ENCODE results near the gene FBXO33. TPM values are rescaled to one million over a fixed set of nuclear protein-coding genes. Genes with fewer than 3 reads are reported as not detected.

FBXO33 gene
- total RNA-seq = 10 to 100 TPM; 21.8 TPM

GRCh38 chr14:39432179-39432618 lies at the start of gene FBXO33:
Gene FBXO33, minus strand, starts transcription at chr14:39432433. Its CDS starts 271 bp downstream, at chr14:39432162.
- Mint-ChIP-seq H3K9me3 (no peaks in the 10 kb centered on the region), H3K27ac (peak within 1 kb of the TSS; percentile 100), H3K36me3 (peaks cover 6% of the 10 kb centered on the region), H3K4me1 (peaks cover 37% of the 10 kb centered on the region), H3K4me3 (peak within 1 kb of the TSS; percentile 97), H3K27me3 (no peaks in the 10 kb centered on the region)
- peak; percentile 96 for DNase-seq

- peak overlapping the region; percentile 26 for H3K27ac Mint-ChIP-seq
- H3K4me3 Mint-ChIP-seq = no peak overlapping the region
- peaks cover 11% of the 10 kb centered on the region for H3K36me3 Mint-ChIP-seq
- peaks cover 5% of the 10 kb centered on the region for H3K9me3 Mint-ChIP-seq
- DNase-seq = peak; percentile 41
- peaks cover 7% of the 10 kb centered on the region for H3K4me1 Mint-ChIP-seq
- peaks cover 3% of the 10 kb centered on the region for H3K27me3 Mint-ChIP-seq
Measured at GRCh38 chr14:39474416-39474911, 42.2 kb upstream of the FBXO33 start.

- Mint-ChIP-seq H3K4me1 (peaks cover 11% of the 10 kb centered on the region), H3K27ac (no peak overlapping the region), H3K36me3 (peaks cover 10% of the 10 kb centered on the region), H3K9me3 (peaks cover 3% of the 10 kb centered on the region), H3K4me3 (no peak overlapping the region), H3K27me3 (peaks cover 4% of the 10 kb centered on the region)
- no peak for DNase-seq
Measured at GRCh38 chr14:39472078-39472477, 39.8 kb upstream of the FBXO33 start.

GRCh38 chr14:39469094-39469710 lies 37.0 kb upstream of the FBXO33 start:
- Mint-ChIP-seq H3K36me3 (peaks cover 10% of the 10 kb centered on the region), H3K27ac (no peak overlapping the region), H3K4me3 (no peak overlapping the region), H3K4me1 (peaks cover 6% of the 10 kb centered on the region), H3K27me3 (peaks cover 16% of the 10 kb centered on the region), H3K9me3 (no peaks in the 10 kb centered on the region)
- DNase-seq = peak; percentile 59

GRCh38 chr14:39467889-39468524 lies 35.8 kb upstream of the FBXO33 start:
- peak; percentile 34 for DNase-seq
- Mint-ChIP-seq H3K4me1 (peaks cover 6% of the 10 kb centered on the region), H3K36me3 (peaks cover 7% of the 10 kb centered on the region), H3K9me3 (no peaks in the 10 kb centered on the region), H3K27me3 (peaks cover 16% of the 10 kb centered on the region), H3K4me3 (no peak overlapping the region), H3K27ac (no peak overlapping the region)

- no peak for DNase-seq
- Mint-ChIP-seq H3K27me3 (peaks cover 6% of the 10 kb centered on the region), H3K4me1 (peaks cover 19% of the 10 kb centered on the region), H3K9me3 (peaks cover 7% of the 10 kb centered on the region), H3K27ac (no peak overlapping the region), H3K4me3 (no peak overlapping the region), H3K36me3 (peaks cover 4% of the 10 kb centered on the region)
Measured at GRCh38 chr14:39459795-39460478, 27.7 kb upstream of the FBXO33 start.

- H3K27ac Mint-ChIP-seq = no peak overlapping the region
- H3K27me3 Mint-ChIP-seq = no peaks in the 10 kb centered on the region
- H3K9me3 Mint-ChIP-seq = peaks cover 7% of the 10 kb centered on the region
- H3K4me3 Mint-ChIP-seq = no peak overlapping the region
- DNase-seq = no peak
- peaks cover 27% of the 10 kb centered on the region for H3K4me1 Mint-ChIP-seq
- peaks cover 5% of the 10 kb centered on the region for H3K36me3 Mint-ChIP-seq
Measured at GRCh38 chr14:39456702-39457250, 24.5 kb upstream of the FBXO33 start.

GRCh38 chr14:39454906-39455539 lies 22.8 kb upstream of the FBXO33 start:
- Mint-ChIP-seq H3K9me3 (peaks cover 7% of the 10 kb centered on the region), H3K4me3 (no peak overlapping the region), H3K36me3 (peaks cover 7% of the 10 kb centered on the region), H3K4me1 (peaks cover 28% of the 10 kb centered on the region), H3K27ac (peak overlapping the region; percentile 30), H3K27me3 (no peaks in the 10 kb centered on the region)
- no peak for DNase-seq

- H3K4me3 Mint-ChIP-seq = no peak overlapping the region
- peaks cover 44% of the 10 kb centered on the region for H3K4me1 Mint-ChIP-seq
- H3K36me3 Mint-ChIP-seq = peaks cover 10% of the 10 kb centered on the region
- no peak overlapping the region for H3K27ac Mint-ChIP-seq
- peaks cover 7% of the 10 kb centered on the region for H3K9me3 Mint-ChIP-seq
- DNase-seq = no peak
- H3K27me3 Mint-ChIP-seq = no peaks in the 10 kb centered on the region
Measured at GRCh38 chr14:39452680-39453079, 20.4 kb upstream of the FBXO33 start.

- Mint-ChIP-seq H3K27me3 (no peaks in the 10 kb centered on the region), H3K27ac (no peak overlapping the region), H3K4me1 (peaks cover 51% of the 10 kb centered on the region), H3K36me3 (peaks cover 9% of the 10 kb centered on the region), H3K4me3 (no peak overlapping the region), H3K9me3 (no peaks in the 10 kb centered on the region)
- no peak for DNase-seq
Measured at GRCh38 chr14:39451811-39452210, 19.6 kb upstream of the FBXO33 start.

- H3K9me3 Mint-ChIP-seq = no peaks in the 10 kb centered on the region
- H3K4me3 Mint-ChIP-seq = peak overlapping the region; percentile 3
- no peaks in the 10 kb centered on the region for H3K27me3 Mint-ChIP-seq
- DNase-seq = no peak
- peaks cover 60% of the 10 kb centered on the region for H3K4me1 Mint-ChIP-seq
- H3K36me3 Mint-ChIP-seq = peaks cover 14% of the 10 kb centered on the region
- H3K27ac Mint-ChIP-seq = peak overlapping the region; percentile 96
Measured at GRCh38 chr14:39447175-39447661, 15.0 kb upstream of the FBXO33 start.

- Mint-ChIP-seq H3K27ac (peak overlapping the region; percentile 96), H3K4me3 (peak overlapping the region; percentile 63), H3K9me3 (peaks cover 4% of the 10 kb centered on the region), H3K27me3 (no peaks in the 10 kb centered on the region), H3K4me1 (peaks cover 50% of the 10 kb centered on the region), H3K36me3 (peaks cover 19% of the 10 kb centered on the region)
- DNase-seq = no peak
Measured at GRCh38 chr14:39446131-39446744, 14.0 kb upstream of the FBXO33 start.

- no peaks in the 10 kb centered on the region for H3K27me3 Mint-ChIP-seq
- peaks cover 29% of the 10 kb centered on the region for H3K4me1 Mint-ChIP-seq
- H3K36me3 Mint-ChIP-seq = peaks cover 15% of the 10 kb centered on the region
- H3K27ac Mint-ChIP-seq = no peak overlapping the region
- H3K4me3 Mint-ChIP-seq = no peak overlapping the region
- H3K9me3 Mint-ChIP-seq = peaks cover 4% of the 10 kb centered on the region
- no peak for DNase-seq
Measured at GRCh38 chr14:39442293-39442692, 10.1 kb upstream of the FBXO33 start.

GRCh38 chr14:39441805-39442204 lies 9.6 kb upstream of the FBXO33 start:
- DNase-seq = no peak
- Mint-ChIP-seq H3K9me3 (peaks cover 4% of the 10 kb centered on the region), H3K4me1 (peaks cover 24% of the 10 kb centered on the region), H3K27me3 (no peaks in the 10 kb centered on the region), H3K27ac (no peak overlapping the region), H3K36me3 (peaks cover 15% of the 10 kb centered on the region), H3K4me3 (no peak overlapping the region)

Measured in activated naive CD8-positive, alpha-beta T cell treated with anti-CD3 and anti-CD28 coated beads for 36 hours (primary cell).